Measurements from ENCODE around the gene ALKBH3. TPM values are rescaled to one million over a fixed set of nuclear protein-coding genes. Genes with fewer than 3 reads are reported as not detected.

Gene ALKBH3
- total RNA-seq, 1 experiment from 2014 or later: 13.3 TPM

GRCh38 chr11:43927925-43928707 lies 47.5 kb downstream of the ALKBH3 start:
- H3K27ac Mint-ChIP-seq: no peak overlapping the region
- no peak for ATAC-seq

More at GRCh38 chr11:43927925-43928707, 47.5 kb downstream of the ALKBH3 start:
- Mint-ChIP-seq H3K27me3 (ENCODE audit: low read depth) (no peaks in the 10 kb centered on the region), H3K4me1 (peaks cover 19% of the 10 kb centered on the region), H3K9me3 (no peaks in the 10 kb centered on the region), H3K36me3 (no peaks in the 10 kb centered on the region), H3K4me3 (no peak overlapping the region)
- TF ChIP-seq TEAD4 (CRISPR knock-in tag; IDR thresholded peaks at IDR 0.05): no peak
- no peak for TF ChIP-seq RELA (CRISPR knock-in tag; IDR thresholded peaks at IDR 0.05; ENCODE audit: borderline replicate concordance)
- TF ChIP-seq, protein P1, sequence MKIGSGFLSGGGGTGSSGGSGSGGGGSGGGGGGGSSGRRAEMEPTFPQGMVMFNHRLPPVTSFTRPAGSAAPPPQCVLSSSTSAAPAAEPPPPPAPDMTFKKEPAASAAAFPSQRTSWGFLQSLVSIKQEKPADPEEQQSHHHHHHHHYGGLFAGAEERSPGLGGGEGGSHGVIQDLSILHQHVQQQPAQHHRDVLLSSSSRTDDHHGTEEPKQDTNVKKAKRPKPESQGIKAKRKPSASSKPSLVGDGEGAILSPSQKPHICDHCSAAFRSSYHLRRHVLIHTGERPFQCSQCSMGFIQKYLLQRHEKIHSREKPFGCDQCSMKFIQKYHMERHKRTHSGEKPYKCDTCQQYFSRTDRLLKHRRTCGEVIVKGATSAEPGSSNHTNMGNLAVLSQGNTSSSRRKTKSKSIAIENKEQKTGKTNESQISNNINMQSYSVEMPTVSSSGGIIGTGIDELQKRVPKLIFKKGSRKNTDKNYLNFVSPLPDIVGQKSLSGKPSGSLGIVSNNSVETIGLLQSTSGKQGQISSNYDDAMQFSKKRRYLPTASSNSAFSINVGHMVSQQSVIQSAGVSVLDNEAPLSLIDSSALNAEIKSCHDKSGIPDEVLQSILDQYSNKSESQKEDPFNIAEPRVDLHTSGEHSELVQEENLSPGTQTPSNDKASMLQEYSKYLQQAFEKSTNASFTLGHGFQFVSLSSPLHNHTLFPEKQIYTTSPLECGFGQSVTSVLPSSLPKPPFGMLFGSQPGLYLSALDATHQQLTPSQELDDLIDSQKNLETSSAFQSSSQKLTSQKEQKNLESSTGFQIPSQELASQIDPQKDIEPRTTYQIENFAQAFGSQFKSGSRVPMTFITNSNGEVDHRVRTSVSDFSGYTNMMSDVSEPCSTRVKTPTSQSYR (CRISPR knock-in tag; IDR thresholded peaks at IDR 0.05): no peak
- no peak for TF ChIP-seq TEAD1 (CRISPR knock-in tag; IDR thresholded peaks at IDR 0.05)
- TF ChIP-seq STAT6 (CRISPR knock-in tag; conservative IDR thresholded peaks at IDR 0.05; ENCODE audit: low read depth): no peak
- no peak for TF ChIP-seq SP1 (CRISPR knock-in tag; conservative IDR thresholded peaks at IDR 0.05)
- no peak for TF ChIP-seq ZBTB21 (CRISPR knock-in tag; IDR thresholded peaks at IDR 0.05; ENCODE audit: borderline replicate concordance)
- no peak for TF ChIP-seq PREB (CRISPR knock-in tag; IDR thresholded peaks at IDR 0.05; ENCODE audit: borderline replicate concordance)
- TF ChIP-seq EMX1 (CRISPR knock-in tag; IDR thresholded peaks at IDR 0.05): no peak
- TF ChIP-seq ARID4B (CRISPR knock-in tag; IDR thresholded peaks at IDR 0.05; ENCODE audit: borderline replicate concordance): no peak
- TF ChIP-seq ESRRA (CRISPR knock-in tag; IDR thresholded peaks at IDR 0.05; ENCODE audit: borderline replicate concordance): no peak
- no peak for TF ChIP-seq JAZF1 (CRISPR knock-in tag; IDR thresholded peaks at IDR 0.05)
- no peak for TF ChIP-seq ZSCAN18 (CRISPR knock-in tag; IDR thresholded peaks at IDR 0.05)
- DNase-seq (ENCODE audit: low spot score): no peak
- CTCF ChIA-PET: interaction anchor here (1.0 to 1.6 kb wide), 5 partner anchors 14 to 176 kb away, joined by 3 read pairs; no protein-coding TSS in a partner anchor
- POLR2A ChIA-PET: interaction anchor here (0.6 to 1.3 kb wide), 2 partner anchors 14 to 51 kb away, joined by 3 to 4 read pairs; partner anchors contain the start of gene C11orf96

All from WTC11 (cell line).